Upper lobe of left lung (tissue), 4 donors: ENCODE results near the gene KIAA0232.

Experiments
- CTCF ChIP-seq, 6 experiments: fragments of 450-650 bp in 4 of 6; fragments of 200-600 bp in 2 of 6; sonication (generic) in 2 of 6; IDR thresholded peaks; one replicate each; pipeline ENCODE4 v1.5.1; 2016 to 2019; ENCODE audit warnings: antibody characterized with exemption in 6 of 6
- POLR2A ChIP-seq, 4 donors: fragments of 450-650 bp; IDR thresholded peaks; one replicate each; pipeline ENCODE4 v1.5.1; 2016 to 2017; ENCODE audit warnings: antibody characterized with exemption in 4 of 4, mild to moderate bottlenecking in 2 of 4

GRCh38 chr4:6926681-6927478, 144.4 kb downstream of the KIAA0232 start:
- TF ChIP-seq CTCF (IDR thresholded peaks at IDR 0.05) (no peak), POLR2A (IDR thresholded peaks at IDR 0.05) (peak in 2 of 4 donors; percentile 18 to 77)
